Upper lobe of left lung (tissue), 6 donors: ENCODE data around the gene BMP7. TPM values are rescaled to one million over a fixed set of nuclear protein-coding genes. Genes with fewer than 3 reads are reported as not detected.
"Not testable (repeated sequence)": the region's sequence is repeated elsewhere in the genome, so short reads cannot be mapped to it uniquely, and the experiment has no call there.

Experiments
- ATAC-seq, 2 donors: fragments of 200-7000 bp; cut with Tn5 transposase; one replicate each; pipeline ENCODE4 v1.9.1; 2022; ENCODE audit warnings: mild to moderate bottlenecking in 2 of 2, moderate library complexity in 2 of 2; ENCODE audit not compliant: low FRiP score in 2 of 2
- DNase-seq, 2 donors: peaks; one replicate each; pipeline ENCODE4 v3.0.0-alpha.2; 2019 to 2020
- H3K27ac ChIP-seq, 4 donors: fragments of 200-600 bp; sonication (generic); one replicate each; pipeline ENCODE4 v1.5.1; 2016 to 2019
- H3K27me3 ChIP-seq, 4 donors: fragments of 200-600 bp; sonication (generic); one replicate each; pipeline ENCODE4 v1.5.1; 2017 to 2019
- H3K36me3 ChIP-seq, 4 donors: fragments of 200-600 bp; sonication (generic); one replicate each; pipeline ENCODE4 v1.5.1; 2016 to 2019
- H3K4me1 ChIP-seq, 4 donors: fragments of 200-600 bp; sonication (generic); one replicate each; pipeline ENCODE4 v1.5.1; 2018 to 2019
- H3K4me3 ChIP-seq, 4 donors: fragments of 200-600 bp; sonication (generic); one replicate each; pipeline ENCODE4 v1.5.1; 2017 to 2019; ENCODE audit warnings: mild to moderate bottlenecking in 2 of 4, moderate library complexity in 1 of 4
- H3K9me3 ChIP-seq, 4 donors: fragments of 200-600 bp; sonication (generic); one replicate each; pipeline ENCODE4 v1.5.1; 2018 to 2019
- CTCF ChIP-seq, 6 experiments: fragments of 450-650 bp in 4 of 6; fragments of 200-600 bp in 2 of 6; sonication (generic) in 2 of 6; IDR thresholded peaks; one replicate each; pipeline ENCODE4 v1.5.1; 2016 to 2019; ENCODE audit warnings: antibody characterized with exemption in 6 of 6
- EP300 ChIP-seq, 4 donors: sonication (generic); formaldehyde crosslinking; IDR thresholded peaks; one replicate each; pipeline ENCODE4 v1.5.1; 2017; ENCODE audit warnings: antibody characterized with exemption in 4 of 4, control low read depth in 2 of 4
- POLR2A ChIP-seq, 4 donors: fragments of 450-650 bp; IDR thresholded peaks; one replicate each; pipeline ENCODE4 v1.5.1; 2016 to 2017; ENCODE audit warnings: antibody characterized with exemption in 4 of 4, mild to moderate bottlenecking in 2 of 4
- POLR2AphosphoS5 ChIP-seq, 2 donors: sonication (generic); formaldehyde crosslinking; IDR thresholded peaks; one replicate each; pipeline ENCODE4 v1.5.1; 2017; ENCODE audit warnings: antibody characterized with exemption in 2 of 2
- WGBS, 2 donors: methylation state at CpG; one replicate each; pipeline ENCODE4 v1.1.5; 2017 to 2018; 5-methylcytosine and 5-hydroxymethylcytosine counted together
- total RNA-seq, 6 donors: library from RNA; depleted of rRNA in 4 of 6; stranded (reverse); fragments of >200 nt in 4 of 6; gene quantifications; one replicate each; pipeline versions ENCODE4 v1.1.0 to v1.2.1, GENCODE V29; 2016 to 2021
- donor health status: DM: no; HTN: no; CAD: no; lungs with moderate emphysema.
- donor health status: DM: no; HTN: yes; CAD: no; lungs with severe emphysema.

The BMP7 gene
- total RNA-seq, 6 donors from 2014 or later: 0.30 to 4.0 (median 2.6) TPM; not detected in 1

GRCh38 chr20:57281900-57282299 is 15.5 kb upstream of the BMP7 start:
- Histone ChIP-seq H3K4me3 (no peak overlapping the region), H3K4me1 (no peaks in the 10 kb centered on the region), H3K9me3 (no peaks in the 10 kb centered on the region), H3K27ac (no peak overlapping the region), H3K36me3 (no peaks in the 10 kb centered on the region), H3K27me3 (no peaks in the 10 kb centered on the region)
- ATAC-seq: no peak
- no peak for TF ChIP-seq POLR2A (IDR thresholded peaks at IDR 0.05)
- WGBS, 2 donors: 72 to 80% methylated on average over 7 of the region's 7 CpGs
- no peak for DNase-seq

GRCh38 chr20:57280221-57280620 is 13.8 kb upstream of the BMP7 start:
- Histone ChIP-seq H3K27ac (no peak overlapping the region), H3K9me3 (no peaks in the 10 kb centered on the region), H3K4me1 (no peaks in the 10 kb centered on the region), H3K27me3 (no peaks in the 10 kb centered on the region), H3K36me3 (no peaks in the 10 kb centered on the region), H3K4me3 (no peak overlapping the region)
- DNase-seq (no peak), ATAC-seq (no peak)
- TF ChIP-seq POLR2AphosphoS5 (IDR thresholded peaks at IDR 0.05) (no peak), POLR2A (IDR thresholded peaks at IDR 0.05) (no peak), CTCF (IDR thresholded peaks at IDR 0.05) (no peak), EP300 (IDR thresholded peaks at IDR 0.05) (no peak)
- 81 to 86% methylated on average over 10 of the region's 10 CpGs for WGBS, 2 donors

- H3K9me3 ChIP-seq, H3K27ac ChIP-seq, H3K4me3 ChIP-seq, H3K36me3 ChIP-seq, H3K27me3 ChIP-seq, H3K4me1 ChIP-seq, DNase-seq, ATAC-seq: not testable (repeated sequence)
- WGBS, 2 donors: 79 to 92% methylated on average over 3 of the region's 3 CpGs
Measured at GRCh38 chr20:57279548-57279947, 13.1 kb upstream of the BMP7 start.

GRCh38 chr20:57278457-57278856 is 12.0 kb upstream of the BMP7 start:
- H3K4me1 ChIP-seq: no peaks in the 10 kb centered on the region
- ATAC-seq: no peak
- 34 to 37% methylated on average over 9 of the region's 9 CpGs for WGBS, 2 donors

GRCh38 chr20:57277398-57278105 is 11.1 kb upstream of the BMP7 start:
- no peak overlapping the region for H3K4me3 ChIP-seq
- TF ChIP-seq POLR2A (IDR thresholded peaks at IDR 0.05) (no peak), CTCF (IDR thresholded peaks at IDR 0.05) (no peak), EP300 (IDR thresholded peaks at IDR 0.05) (no peak), POLR2AphosphoS5 (IDR thresholded peaks at IDR 0.05) (no peak)
- H3K27ac ChIP-seq: no peak overlapping the region
- WGBS, 2 donors: 73 to 76% methylated on average over 7 to 8 of the region's 8 CpGs
- H3K27me3 ChIP-seq: no peaks in the 10 kb centered on the region
- ATAC-seq (no peak), DNase-seq (no peak)
- no peaks in the 10 kb centered on the region for H3K4me1 ChIP-seq
- no peaks in the 10 kb centered on the region for H3K9me3 ChIP-seq
- H3K36me3 ChIP-seq: no peaks in the 10 kb centered on the region

More at GRCh38 chr20:57278457-57278856, 12.0 kb upstream of the BMP7 start:
- Histone ChIP-seq H3K27me3 (no peaks in the 10 kb centered on the region), H3K36me3 (no peaks in the 10 kb centered on the region), H3K9me3 (no peaks in the 10 kb centered on the region), H3K27ac (no peak overlapping the region), H3K4me3 (no peak overlapping the region)
- no peak for DNase-seq
- no peak for TF ChIP-seq POLR2AphosphoS5 (IDR thresholded peaks at IDR 0.05)
- TF ChIP-seq EP300 (IDR thresholded peaks at IDR 0.05): no peak
- TF ChIP-seq CTCF (IDR thresholded peaks at IDR 0.05): no peak
- no peak for TF ChIP-seq POLR2A (IDR thresholded peaks at IDR 0.05)

GRCh38 chr20:57276221-57276620 is 9.8 kb upstream of the BMP7 start:
- Histone ChIP-seq H3K9me3 (no peaks in the 10 kb centered on the region), H3K4me3 (no peak overlapping the region), H3K27me3 (no peaks in the 10 kb centered on the region), H3K27ac (no peak overlapping the region), H3K4me1 (no peaks in the 10 kb centered on the region), H3K36me3 (no peaks in the 10 kb centered on the region)
- TF ChIP-seq CTCF (IDR thresholded peaks at IDR 0.05) (no peak), POLR2A (IDR thresholded peaks at IDR 0.05) (no peak), EP300 (IDR thresholded peaks at IDR 0.05) (no peak), POLR2AphosphoS5 (IDR thresholded peaks at IDR 0.05) (no peak)
- DNase-seq (no peak), ATAC-seq (no peak)
- WGBS, 2 donors: 68 to 80% methylated on average over 5 of the region's 5 CpGs
